ENCODE data around the gene ASIC1. TPM values are rescaled to one million over a fixed set of nuclear protein-coding genes. Genes with fewer than 3 reads are reported as not detected.
"Not testable (repeated sequence)": the region's sequence is repeated elsewhere in the genome, so short reads cannot be mapped to it uniquely, and the experiment has no call there.

Gene ASIC1
- total RNA-seq, 1 donor from 2014 or later: 0.99 TPM

- DNase-seq (no peak), ATAC-seq (no peak)
- intact Hi-C loops (cut with micrococcal nuclease): no loop called here
Observed at GRCh38 chr12:50075808-50076170, 18.4 kb downstream of the ASIC1 start.

DNA sequence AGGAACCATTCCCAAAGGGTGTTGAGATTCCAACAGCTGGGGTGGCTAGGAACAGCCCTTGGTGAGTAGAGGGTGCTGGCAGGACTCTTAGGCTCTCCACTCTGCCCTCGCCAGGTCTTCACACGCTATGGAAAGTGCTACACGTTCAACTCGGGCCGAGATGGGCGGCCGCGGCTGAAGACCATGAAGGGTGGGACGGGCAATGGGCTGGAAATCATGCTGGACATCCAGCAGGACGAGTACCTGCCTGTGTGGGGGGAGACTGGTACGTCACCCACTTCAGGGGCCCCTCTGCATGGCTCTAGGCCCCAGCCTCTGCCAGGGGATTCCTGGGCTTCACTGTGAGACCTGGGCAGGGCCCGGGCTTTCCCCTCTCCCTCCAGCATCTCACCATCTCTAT lies 19.7 kb downstream of the ASIC1 start:
- DNase-seq (no peak), ATAC-seq (no peak)
- intact Hi-C loops (cut with micrococcal nuclease): no loop called here

- intact Hi-C loops (cut with micrococcal nuclease): no loop called here
- ATAC-seq (no peak), DNase-seq (no peak)
Observed at GRCh38 chr12:50078281-50078680, 20.9 kb downstream of the ASIC1 start.

DNA sequence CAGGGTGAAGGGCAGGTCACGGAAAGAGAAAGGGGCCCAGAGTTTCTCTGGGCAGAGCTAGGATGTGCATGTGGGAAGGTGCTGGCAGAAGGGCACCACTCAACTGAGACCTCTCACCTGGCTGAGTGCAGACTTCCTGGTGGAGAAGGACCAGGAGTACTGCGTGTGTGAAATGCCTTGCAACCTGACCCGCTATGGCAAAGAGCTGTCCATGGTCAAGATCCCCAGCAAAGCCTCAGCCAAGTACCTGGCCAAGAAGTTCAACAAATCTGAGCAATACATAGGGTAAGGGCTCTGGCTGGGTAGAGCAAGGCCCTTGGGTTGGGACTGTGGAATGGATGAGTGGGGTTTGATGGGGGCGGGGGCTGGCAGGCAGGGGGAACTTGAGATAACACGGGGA lies 22.4 kb downstream of the ASIC1 start:
- intact Hi-C loops (cut with micrococcal nuclease): no loop called here
- no peak for DNase-seq
- no peak for ATAC-seq

- no peak for DNase-seq
- ATAC-seq: no peak
- intact Hi-C loops (cut with micrococcal nuclease): no loop called here
Observed at GRCh38 chr12:50081096-50081808, 23.9 kb downstream of the ASIC1 start.

- intact Hi-C loops (cut with micrococcal nuclease): no loop called here
- ATAC-seq (no peak), DNase-seq (no peak)
Observed at GRCh38 chr12:50082644-50083043, 25.2 kb downstream of the ASIC1 start.

DNA sequence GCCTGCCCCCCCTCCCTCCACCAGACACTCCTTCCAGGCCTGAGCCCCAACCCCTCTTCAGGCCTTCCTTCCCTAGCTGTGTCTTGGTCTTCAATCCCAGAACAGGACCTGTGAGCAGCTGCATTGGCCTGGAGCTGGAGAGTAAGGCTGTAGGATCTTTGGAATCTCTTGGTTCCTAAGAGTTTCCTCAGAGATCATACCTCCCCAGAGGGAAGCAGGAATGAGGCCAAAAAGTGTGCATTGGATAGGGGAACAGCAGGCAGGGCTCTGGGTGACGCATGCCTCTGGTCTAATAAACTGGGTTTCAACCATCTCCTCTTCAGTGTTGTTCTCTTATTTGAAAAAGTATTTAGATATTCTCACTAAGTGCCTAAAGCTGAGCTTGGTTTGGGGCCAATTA lies 25.9 kb downstream of the ASIC1 start:
- DNase-seq (no peak), ATAC-seq (no peak)
- intact Hi-C loops (cut with micrococcal nuclease): no loop called here

DNA sequence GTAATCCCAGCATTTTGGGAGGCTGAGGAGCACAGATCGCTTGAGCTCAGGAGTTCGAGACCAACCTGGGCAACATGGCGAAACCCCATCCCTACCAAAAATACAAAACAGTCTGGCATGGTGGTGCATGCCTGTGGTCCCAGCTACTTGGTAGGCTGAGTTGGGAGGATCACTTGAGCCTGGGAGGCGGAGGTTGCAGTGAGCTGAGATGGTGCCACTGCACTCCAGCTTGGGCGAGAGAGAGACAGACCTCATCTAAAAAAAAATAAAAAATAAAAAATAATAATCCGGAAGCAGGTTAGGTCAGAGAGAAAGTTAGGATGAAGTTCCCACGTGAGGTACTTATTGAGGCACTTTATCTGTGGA lies 27.0 kb downstream of the ASIC1 start:
- intact Hi-C loops (cut with micrococcal nuclease); DNase-seq; ATAC-seq: not testable (repeated sequence)

GRCh38 chr12:50084775-50085614 lies 27.6 kb downstream of the ASIC1 start, which contains the start of gene SMARCD1:
TSS of gene SMARCD1 (plus strand) at chr12:50085342. CDS start at chr12:50085370, 28 bp downstream.
- peak; percentile 96 for ATAC-seq
- peak; percentile 95 for DNase-seq
- intact Hi-C loops (cut with micrococcal nuclease): loop anchor here (5.0 kb wide), 1 partner anchor 92 kb away; no protein-coding TSS in a partner anchor

- intact Hi-C loops (cut with micrococcal nuclease): loop anchor here (5.0 kb wide), 1 partner anchor 92 kb away; no protein-coding TSS in a partner anchor
- DNase-seq (no peak), ATAC-seq (no peak)
Observed at GRCh38 chr12:50085615-50086072, 28.2 kb downstream of the ASIC1 start.

DNA sequence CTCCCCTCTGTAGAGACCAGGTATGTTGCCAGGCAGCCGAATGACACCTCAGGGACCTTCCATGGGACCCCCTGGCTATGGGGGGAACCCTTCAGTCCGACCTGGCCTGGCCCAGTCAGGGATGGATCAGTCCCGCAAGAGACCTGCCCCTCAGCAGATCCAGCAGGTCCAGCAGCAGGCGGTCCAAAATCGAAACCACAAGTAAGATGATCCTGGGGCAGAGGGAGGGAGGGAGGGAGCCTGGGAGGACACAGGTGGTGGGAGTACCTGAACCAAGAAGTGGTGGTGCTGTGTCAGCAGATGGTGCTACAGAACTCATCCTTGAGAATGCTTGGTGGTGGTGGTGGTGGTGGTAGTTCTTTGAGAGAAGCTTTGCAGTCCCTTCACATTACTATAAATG lies 28.8 kb downstream of the ASIC1 start:
- ATAC-seq (no peak), DNase-seq (no peak)
- intact Hi-C loops (cut with micrococcal nuclease): loop anchor here (5.0 kb wide), 1 partner anchor 91 kb away; no protein-coding TSS in a partner anchor

DNA sequence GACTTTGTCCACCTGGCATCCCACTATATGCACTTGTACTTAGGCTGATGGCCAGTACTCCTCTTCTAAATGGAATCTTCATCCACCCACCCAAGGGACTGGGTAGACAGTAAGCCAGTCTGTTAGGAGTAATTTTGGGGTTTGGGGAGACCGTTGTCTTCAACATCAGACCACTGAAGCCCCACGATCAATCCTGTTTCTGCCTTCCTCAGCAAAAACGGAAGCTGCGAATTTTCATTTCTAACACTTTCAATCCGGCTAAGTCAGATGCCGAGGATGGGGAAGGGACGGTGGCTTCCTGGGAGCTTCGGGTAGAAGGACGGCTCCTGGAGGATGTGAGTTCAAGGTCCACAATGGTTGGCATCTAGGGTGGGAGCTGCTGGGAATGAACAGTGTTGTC lies 29.8 kb downstream of the ASIC1 start:
- no peak for ATAC-seq
- intact Hi-C loops (cut with micrococcal nuclease): loop anchor here (5.0 kb wide), 1 partner anchor 90 kb away; no protein-coding TSS in a partner anchor

DNA sequence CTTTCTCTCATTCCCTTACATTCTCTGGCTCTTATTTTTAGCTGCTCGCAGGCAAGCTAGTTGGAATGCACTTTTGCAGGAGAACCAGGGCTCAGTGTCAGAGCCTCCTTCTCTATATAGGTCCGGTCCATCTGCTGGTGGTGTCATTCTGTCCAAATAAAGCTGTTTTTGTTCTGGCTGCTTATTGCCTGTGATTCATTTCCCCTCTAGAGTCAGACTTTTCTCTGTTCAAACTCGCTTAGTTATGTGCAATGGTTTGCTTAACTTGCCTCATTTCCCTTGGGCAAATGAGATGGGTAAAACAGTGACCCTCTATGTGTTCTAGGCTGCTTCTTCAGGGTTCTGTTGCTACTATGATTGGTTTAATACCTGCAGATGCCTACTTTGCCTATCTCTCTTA lies 30.6 kb downstream of the ASIC1 start:
- intact Hi-C loops (cut with micrococcal nuclease): loop anchor here (5.0 kb wide), 1 partner anchor 89 kb away; no protein-coding TSS in a partner anchor
- DNase-seq (no peak), ATAC-seq (no peak)

More for the DNA sequence above, 29.8 kb downstream of the ASIC1 start:
- DNase-seq: no peak

DNA sequence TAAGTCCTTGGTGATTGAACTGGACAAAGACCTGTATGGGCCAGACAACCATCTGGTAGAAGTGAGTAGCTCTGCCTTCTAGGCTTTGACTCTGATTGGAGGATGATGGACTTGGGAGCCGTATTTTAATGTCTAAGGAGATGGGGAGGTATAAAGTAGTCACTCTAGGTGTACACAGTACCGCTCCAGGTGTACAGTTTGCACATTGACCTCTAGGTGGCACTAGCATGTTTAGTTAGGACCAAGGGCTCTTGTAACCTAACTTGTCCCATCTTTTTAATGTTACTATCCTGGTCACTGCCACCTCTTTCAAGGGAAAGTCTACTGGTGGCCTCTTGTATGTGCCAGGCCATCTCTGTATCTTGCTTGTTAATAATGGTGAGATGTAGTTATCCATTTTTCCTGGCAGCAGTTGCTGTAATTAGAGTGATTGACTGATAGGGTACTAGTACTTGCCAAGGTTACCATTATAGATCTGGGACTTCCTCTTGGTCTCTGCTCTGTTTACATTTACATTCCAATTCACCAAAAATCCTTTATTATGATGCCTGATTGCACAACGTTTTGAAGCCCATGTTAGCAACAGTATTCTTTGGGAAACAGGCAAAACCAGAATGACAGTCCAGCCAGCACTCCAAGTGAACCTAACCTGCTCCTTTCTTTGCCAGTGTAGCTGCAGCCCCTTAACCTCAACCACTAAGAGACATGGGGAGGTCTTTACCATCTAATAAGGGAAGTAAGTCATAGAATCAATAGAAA lies 31.4 kb downstream of the ASIC1 start:
- intact Hi-C loops (cut with micrococcal nuclease): loop anchor here (5.0 kb wide), 1 partner anchor 89 kb away; no protein-coding TSS in a partner anchor
- DNase-seq (no peak), ATAC-seq (peak; percentile 8)

DNA sequence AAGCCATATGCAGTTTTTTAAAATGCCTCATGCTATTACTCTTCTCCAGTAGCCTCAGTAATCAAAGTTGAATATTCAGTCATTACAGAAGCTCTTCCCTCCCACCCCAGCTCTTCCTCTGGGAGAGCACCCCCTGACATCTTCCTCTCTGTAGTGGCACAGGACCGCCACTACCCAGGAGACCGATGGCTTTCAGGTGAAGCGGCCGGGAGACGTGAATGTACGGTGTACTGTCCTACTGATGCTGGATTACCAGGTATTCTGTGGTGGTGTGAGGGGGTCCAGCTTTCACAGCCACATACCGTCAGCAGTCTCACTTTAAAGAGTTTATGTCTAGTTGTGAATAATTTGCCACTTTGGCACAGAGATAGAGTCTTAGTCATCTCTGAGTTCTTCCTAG lies 32.3 kb downstream of the ASIC1 start:
- intact Hi-C loops (cut with micrococcal nuclease): loop anchor here (5.0 kb wide), 1 partner anchor 88 kb away; no protein-coding TSS in a partner anchor
- ATAC-seq: no peak
- DNase-seq: no peak

DNA sequence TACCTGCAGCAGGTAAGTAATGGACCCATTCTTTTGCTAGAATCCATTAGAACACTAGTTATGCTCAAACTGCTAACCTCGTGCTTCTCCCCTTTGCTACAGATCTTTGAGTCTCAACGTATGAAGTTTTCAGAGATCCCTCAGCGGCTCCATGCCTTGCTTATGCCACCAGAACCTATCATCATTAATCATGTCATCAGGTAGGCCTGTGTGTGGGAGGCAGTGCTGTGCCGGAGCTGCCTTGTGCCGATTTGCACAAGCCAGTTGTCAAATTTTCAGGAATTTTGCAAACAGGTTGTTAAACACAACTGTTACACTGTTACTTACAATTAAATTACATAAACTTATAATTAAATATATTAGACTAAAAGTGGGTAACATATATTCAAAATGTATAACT lies 33.0 kb downstream of the ASIC1 start:
- intact Hi-C loops (cut with micrococcal nuclease): no loop called here
- DNase-seq (no peak), ATAC-seq (no peak)

DNA sequence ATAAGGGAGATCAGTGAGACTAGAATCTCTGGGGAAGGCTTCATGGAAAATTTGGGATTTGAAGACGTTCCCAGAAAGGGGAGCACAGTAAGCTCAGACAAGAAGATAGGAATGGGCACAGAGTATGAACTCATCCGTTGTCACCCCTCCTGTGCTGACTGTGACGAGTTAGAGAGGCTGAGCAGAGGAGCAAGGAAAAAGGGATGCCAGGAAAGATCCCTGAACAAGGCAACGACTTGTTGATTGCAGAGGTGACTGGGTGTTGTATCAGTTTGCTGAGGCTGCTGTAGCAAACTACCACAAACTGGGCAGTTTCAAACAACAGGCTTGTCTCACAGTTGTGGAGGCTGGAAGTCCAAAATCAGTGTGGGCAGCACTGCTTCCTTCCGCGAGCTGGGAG lies 40.6 kb downstream of the ASIC1 start:
- DNase-seq: no peak
- no peak for ATAC-seq
- intact Hi-C loops (cut with micrococcal nuclease): no loop called here

DNA sequence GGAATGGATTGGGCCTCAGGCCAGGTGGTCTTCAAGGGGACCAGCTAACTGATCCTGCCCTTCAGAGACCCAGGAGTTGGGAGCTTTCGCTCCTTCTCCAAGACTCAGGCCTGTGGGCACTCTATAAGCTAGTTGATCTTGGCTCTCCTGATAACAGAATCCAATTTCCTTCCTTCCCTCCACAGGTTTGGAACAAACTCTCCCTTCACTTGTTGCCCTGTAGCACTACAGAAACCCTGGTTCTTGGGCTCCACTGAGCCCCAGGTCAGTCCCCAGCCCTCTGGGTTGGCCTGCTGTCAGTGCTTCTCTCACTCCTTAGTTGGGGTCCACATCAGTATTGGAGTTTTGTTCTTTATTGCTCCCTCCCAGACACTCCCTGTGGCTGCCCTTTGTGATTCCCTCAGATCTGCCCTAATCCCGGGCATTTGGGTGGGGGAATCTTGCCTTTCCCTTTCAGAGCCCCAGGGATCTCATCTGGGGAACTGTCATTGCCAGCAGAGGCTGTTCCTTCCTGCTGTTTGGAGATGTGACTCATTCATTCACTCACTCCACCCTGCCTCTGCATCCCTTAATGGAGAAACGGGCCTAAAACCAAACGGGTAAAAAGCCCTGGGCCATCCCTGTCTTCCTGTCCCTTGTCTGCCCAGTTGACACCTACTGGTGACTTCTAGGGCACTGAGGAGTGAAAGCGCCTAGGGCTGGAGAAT lies 42.1 kb downstream of the ASIC1 start:
- DNase-seq (no peak), ATAC-seq (peak; percentile 5)
- intact Hi-C loops (cut with micrococcal nuclease): no loop called here

GRCh38 chr12:50100561-50100960 lies 43.2 kb downstream of the ASIC1 start:
- DNase-seq (no peak), ATAC-seq (no peak)
- intact Hi-C loops (cut with micrococcal nuclease): no loop called here
